GM18951 (cell line): Measurements from ENCODE around the gene FER.

ENCODE experiments used
- POLR2A ChIP-seq: IDR thresholded peaks from 4 replicates; pipeline ENCODE4 v1.6.1; 2011; ENCODE audit warnings: mild to moderate bottlenecking; ENCODE audit not compliant: insufficient read length, insufficient read depth; ENCODE audit errors: extremely low read depth
- in situ Hi-C: fragments of 300-500 bp; cut with MboI; formaldehyde crosslinking; loops from one replicate; pipeline ENCODE4 v1.12.0; 2022; ENCODE audit warnings: low sequenced_read_pairs, mixed read lengths, inconsistent platforms; ENCODE audit not compliant: unreplicated experiment

FER gene

DNA sequence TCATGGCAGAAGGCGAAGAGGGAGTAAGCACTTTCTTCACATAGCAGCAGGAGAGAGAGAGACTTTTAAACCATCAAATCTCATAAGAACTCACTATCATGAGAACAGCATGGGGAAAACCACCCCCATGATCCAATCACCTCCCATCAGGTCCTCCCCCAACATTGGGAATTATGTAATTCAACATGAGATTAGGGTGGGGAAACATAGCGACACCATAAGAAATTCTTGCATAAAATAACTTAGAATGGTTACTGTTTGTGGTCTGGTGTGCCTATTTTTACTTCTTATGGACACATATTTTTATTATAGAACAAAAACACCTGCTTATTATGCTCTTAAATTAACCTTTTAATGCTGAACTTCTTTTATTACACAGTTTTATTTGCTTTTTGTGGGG lies 364.0 kb downstream of the FER start:
- no peak for TF ChIP-seq POLR2A
- in situ Hi-C loops = no loop called here

DNA sequence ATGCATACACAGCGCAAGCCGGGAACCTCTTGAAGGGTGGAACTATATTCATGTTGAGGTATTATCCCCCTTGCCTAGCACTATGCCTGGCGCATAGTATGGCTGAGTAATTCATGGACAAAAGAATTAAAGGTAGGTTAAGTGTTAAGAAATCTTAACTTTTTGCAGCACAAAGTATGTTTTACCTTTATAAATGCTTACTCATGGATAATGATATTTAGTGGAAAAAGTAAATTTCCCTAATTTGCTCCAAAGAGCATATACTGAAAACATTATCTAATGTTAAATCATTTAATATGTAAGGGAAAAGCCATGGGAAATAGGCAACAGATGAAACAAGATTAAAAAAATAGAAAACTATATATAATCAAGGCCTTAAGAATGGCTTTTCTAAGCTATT lies 365.9 kb downstream of the FER start:
- in situ Hi-C loops = no loop called here
- TF ChIP-seq POLR2A = no peak

DNA sequence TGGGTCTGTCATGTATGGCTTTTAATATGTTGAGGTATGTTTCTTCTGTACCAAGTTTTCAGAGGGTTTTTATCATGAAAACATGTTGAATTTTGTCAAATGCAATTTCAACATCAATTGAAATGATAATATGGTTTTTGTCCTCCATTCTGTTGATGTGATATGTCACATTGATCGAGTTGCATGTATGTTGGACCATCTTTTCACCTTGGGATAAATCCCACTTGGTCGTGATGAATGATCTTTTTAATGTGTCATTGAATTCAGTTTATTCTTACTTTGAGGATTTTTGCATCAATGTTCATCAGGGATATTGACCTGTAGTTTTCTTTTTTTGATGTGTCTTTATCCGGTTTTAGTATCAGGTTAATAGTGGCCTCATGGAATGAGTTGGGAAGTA lies 373.5 kb downstream of the FER start:
- TF ChIP-seq POLR2A = no peak
- in situ Hi-C loops = no loop called here

DNA sequence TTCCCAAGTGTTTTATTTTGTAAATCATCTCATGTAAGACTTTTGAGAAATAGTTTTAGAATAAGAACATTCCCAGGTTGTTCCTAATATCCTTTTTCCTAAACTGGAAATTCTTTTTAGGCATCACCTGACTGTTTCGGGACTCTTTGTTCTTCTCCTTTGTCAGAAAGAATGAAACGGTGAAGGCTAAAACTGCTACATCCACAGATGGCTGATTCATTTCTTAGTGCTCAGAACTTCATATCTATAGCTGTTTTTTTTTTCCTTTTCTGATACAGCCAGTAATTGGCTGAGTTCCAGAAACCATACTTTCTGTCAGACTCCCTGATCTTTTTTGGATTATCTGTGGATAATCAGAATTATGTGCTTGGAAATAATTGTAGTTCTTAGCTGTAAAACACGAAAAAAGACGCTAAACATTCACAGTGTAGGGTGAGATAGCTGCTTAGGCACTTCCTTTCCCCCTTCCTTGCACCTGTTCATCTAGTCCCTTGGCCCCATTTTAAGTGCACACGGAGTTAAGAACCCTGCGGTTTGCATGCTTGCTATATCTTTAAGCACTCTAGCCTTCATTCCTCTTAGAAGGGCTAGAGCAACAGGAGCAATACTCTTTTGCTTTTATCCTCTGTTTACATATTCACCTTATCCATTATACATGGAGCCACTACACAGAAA lies 378.2 kb downstream of the FER start:
- in situ Hi-C loops = no loop called here
- TF ChIP-seq POLR2A = no peak

DNA sequence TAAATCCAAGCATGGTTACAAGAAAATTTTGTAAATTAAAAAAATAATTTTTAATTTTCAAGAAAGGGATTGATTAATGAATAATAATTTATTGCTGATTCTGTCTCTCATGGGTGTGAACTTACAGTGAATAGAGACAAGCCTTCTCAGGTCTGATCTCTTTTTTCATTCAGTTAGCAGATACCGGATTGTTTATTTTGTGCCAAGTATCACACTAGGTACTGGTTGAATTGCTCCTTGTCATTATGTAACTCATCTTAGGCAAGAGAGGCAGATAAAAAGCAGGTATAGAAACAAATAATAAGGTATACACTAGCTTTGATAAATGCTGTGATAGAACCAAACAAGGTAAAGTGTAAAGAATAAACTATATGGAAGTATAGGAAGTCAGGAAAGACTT lies 378.8 kb downstream of the FER start:
- in situ Hi-C loops = no loop called here
- TF ChIP-seq POLR2A = no peak

DNA sequence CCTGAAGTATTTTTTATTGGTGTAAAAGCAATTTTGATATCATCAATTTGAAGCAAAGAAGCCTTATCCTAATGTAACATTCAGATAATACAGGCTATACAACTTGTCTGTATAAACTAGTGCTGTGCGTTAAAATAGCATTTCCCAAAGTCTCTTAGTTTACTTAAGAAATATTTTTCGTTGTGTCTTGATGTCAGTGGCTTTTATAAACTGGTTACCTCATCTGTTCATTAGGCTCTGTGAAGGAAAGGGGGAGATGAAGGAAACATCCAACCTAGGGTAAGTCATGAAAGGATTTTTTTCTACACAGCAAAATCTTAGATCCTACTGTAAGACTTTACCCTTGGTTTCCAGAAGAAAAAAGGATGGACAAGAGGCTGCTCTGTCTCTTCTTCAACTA lies 389.2 kb downstream of the FER start:
- in situ Hi-C loops = no loop called here
- TF ChIP-seq POLR2A = no peak

DNA sequence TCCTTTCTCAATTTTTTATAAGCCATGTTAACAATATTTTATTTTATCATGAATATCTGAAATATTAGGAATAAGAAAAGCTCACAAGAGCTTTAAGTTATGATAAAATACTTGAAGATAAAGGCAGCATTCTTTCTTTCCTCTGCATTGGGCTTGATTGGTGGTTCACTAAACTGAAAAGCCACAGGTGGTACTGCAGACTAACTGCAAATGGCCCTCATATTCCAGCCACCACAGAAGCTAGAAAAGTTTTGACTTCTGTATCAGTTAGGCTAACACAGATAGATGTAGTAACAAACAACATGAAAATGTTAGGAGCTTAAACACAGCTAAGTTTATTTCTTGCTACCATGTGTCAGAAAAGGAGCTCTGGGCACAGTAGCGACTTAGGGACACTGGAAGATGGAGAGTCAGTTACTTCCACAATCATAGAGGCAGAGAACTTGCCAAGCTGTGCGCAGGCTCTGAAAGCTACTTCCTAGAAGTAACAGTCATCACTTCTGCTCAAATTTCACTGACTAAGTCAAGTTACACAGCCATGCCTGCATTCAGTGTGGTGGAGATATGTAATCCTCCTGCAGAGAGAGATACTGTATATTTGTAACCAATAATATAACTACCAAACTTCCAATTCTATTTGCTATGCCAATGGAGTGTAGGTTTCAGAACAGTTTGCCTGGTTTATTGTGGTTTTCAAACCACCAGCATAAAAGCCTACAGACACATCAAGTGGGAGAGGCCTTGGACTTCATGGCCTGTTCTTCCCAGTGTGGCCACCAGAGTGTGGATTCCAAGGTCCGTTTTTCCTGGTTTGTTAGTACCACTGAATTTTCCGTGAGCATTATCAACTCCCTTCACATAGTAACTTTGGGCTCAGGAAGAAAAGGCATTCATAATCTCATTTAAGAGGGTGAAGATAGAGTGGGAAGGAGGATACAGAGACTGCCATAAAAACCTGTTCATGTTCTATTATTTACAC lies 393.8 kb downstream of the FER start:
- in situ Hi-C loops = no loop called here

DNA sequence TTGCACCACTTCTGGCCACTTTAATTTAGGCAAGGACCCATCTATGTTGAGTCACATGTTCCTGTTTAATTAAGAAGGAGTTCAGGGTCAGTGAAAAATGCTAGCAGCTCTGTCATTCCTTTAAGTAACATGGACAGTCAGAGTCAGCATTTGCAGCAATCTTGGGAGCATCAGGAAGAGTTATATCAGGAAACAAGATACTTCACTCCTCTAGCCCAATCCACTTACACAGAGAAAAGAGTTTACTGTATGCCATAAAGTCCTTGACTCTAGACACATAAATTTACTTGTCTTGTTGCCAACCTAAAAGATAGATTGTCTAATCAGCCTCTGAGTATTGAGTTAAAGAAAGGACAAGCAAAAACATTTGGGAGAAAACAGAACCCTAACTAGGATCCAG lies 395.3 kb downstream of the FER start:
- in situ Hi-C loops = no loop called here

More for the DNA sequence above, 393.8 kb downstream of the FER start:
- TF ChIP-seq POLR2A = no peak

DNA sequence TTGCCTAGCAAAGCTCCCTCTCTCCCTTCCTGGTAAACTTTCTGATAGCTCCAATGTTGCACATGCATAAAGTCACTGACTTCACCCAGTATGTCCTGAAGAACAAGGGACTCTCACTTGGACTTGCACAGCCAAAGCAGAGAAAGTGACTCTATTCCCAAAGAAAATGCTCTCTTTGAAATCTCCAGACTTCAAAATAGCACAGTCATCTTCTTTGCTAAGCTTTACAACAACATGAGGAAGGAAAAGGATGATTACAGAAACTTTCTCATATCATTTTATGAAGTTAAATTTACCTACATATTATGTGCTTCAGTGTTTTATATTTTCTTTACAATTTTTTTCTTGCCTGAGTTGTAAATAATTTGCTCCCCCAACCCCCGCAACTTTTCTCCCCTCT lies 397.4 kb downstream of the FER start:
- no peak for TF ChIP-seq POLR2A
- in situ Hi-C loops = no loop called here

More for the DNA sequence above, 395.3 kb downstream of the FER start:
- TF ChIP-seq POLR2A = no peak

DNA sequence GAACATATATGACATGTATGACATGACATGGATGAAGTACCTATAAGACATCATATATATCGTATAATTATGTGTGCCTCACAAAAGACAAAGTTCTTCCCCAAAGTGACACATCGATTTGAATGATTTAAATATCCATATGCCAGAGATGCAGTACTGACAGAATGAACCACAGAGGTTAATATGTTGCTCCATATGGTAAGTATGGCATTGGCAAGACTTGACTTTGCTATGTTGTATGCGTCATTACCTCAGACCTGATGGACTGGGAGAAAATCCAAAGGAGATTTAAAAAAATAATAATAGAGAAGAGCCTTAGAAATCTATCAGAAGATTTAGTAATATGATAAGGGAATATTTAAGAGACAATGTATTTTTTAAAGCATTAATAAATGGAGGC lies 398.9 kb downstream of the FER start:
- no peak for TF ChIP-seq POLR2A
- in situ Hi-C loops = no loop called here

DNA sequence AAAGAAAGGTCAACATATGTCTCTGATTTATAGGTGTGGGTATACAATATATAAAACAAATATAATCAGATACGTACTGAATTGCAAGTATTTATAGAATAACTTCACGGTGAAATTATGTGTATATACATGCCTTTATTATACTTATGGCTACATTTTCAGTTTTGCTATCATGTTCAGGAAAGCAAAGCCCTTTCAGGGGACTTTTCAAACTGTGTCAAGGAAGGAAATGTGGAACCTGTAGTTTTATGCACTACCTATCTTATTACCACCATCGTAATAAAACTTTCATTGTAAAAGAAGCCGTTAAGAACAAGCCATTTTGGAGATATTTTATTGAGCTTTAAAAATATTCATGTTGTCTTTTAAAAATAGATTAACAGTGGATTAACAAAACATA lies 404.9 kb downstream of the FER start:
- TF ChIP-seq POLR2A = no peak
- in situ Hi-C loops = no loop called here

DNA sequence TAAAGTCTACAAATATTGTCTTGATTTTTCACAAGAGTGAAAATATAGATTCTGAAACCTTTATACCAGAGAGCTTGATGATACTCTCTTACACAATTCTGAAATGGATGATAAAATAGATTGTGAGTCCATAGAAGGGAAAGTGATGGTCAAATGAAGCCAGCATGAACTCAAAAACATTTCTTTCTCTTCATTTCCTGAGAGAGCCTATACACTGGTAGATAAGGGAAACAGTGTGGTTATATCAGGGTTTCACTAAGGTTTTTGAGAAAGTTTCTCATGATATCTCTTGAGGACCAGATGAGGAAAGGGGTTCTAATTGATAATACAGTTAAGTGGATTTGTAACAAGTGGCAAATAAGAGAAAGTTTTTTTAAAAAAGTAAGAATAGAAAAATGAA lies 407.9 kb downstream of the FER start:
- no peak for TF ChIP-seq POLR2A
- in situ Hi-C loops = no loop called here

DNA sequence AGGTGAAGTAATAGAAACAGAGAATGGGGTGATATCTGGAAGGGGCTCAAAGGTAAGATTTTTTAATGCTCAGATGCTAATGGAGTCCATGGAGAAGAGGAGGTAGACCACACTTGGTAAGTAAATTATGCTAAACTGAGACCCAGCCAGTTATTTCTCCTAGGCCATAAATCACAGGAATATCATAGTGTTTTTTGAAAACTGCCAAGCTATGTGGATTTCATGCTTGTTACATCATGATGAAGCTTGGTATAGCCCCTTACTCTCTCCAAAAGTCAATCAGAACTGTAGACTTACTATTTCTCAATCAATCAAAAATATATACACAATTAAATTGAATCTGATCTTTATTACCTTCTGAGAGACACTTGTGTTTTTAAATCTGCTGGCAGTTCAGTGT lies 409.2 kb downstream of the FER start:
- no peak for TF ChIP-seq POLR2A
- in situ Hi-C loops = no loop called here

DNA sequence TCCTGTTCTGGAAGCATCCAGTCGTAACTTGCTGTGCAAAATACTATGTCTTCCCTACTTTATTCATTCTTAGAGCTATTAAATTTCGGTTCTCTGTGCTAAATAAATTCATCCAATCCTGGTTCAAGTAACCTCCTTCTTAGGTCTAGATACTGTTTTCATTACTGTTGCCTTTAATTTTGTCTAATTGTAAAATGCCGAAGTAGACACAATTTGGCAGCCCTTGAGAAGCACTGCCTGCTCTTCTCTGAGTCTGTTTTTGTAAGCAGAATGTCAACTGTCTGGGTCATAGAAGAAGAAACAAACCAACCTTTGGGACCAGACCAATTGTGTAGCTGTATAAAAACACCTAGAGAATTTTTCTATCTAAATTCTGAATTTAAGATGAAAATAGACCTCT lies 412.8 kb downstream of the FER start:
- no peak for TF ChIP-seq POLR2A
- in situ Hi-C loops = no loop called here
